GM18519 (cell line): Measurements from ENCODE around the gene SPRED2.

Experiments used
- ATAC-seq: cut with Tn5 transposase; IDR thresholded peaks from one replicate; pipeline ENCODE4 v1.9.1; 2021; ENCODE audit warnings: mild to moderate bottlenecking, moderate library complexity; ENCODE audit not compliant: unreplicated experiment, low FRiP score

The SPRED2 gene

GRCh38 chr2:65416945-65417344 is 15.5 kb downstream of the SPRED2 start:
- ATAC-seq, result no peak

DNA sequence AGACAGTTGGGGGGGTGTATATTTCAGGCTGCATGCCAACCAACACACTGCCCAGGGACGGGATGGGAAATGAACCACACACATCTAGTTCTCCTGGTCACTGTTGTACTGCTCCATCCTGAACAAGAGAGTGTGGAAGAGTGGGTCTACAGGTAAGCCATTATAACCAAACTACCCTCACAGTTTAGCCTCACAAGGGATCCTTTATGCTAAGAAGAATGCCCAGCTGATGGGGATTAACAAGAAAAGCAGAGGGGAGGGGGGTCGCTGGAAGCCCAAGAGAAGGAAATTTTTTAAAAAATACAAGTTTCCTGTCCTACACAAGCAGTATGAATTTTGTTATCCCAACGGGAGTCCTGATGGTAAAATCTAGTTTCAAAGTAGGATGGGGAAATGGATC is 16.1 kb downstream of the SPRED2 start:
- ATAC-seq, result no peak

DNA sequence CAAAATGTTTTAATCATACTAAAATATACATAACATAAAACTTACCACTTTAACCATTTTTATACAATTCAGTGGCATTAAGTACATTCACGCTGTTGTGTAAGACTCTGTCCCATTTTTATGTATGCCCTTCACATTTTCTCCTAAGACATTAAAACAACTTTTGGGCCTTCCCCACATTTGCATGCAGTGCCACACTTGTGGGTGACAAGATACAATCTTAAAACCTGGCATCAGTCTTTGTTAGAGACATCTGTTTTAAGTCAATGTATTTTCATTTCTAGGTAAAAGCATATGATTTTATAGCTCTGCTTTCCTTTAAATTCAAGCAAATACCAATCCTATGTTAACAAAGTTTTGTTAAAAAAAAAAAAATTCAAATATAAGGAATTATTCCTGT is 17.3 kb downstream of the SPRED2 start:
- ATAC-seq, result no peak

- no peak for ATAC-seq
Observed at GRCh38 chr2:65413610-65414009, 18.8 kb downstream of the SPRED2 start.

- ATAC-seq, result no peak
Observed at GRCh38 chr2:65413106-65413505, 19.3 kb downstream of the SPRED2 start.

DNA sequence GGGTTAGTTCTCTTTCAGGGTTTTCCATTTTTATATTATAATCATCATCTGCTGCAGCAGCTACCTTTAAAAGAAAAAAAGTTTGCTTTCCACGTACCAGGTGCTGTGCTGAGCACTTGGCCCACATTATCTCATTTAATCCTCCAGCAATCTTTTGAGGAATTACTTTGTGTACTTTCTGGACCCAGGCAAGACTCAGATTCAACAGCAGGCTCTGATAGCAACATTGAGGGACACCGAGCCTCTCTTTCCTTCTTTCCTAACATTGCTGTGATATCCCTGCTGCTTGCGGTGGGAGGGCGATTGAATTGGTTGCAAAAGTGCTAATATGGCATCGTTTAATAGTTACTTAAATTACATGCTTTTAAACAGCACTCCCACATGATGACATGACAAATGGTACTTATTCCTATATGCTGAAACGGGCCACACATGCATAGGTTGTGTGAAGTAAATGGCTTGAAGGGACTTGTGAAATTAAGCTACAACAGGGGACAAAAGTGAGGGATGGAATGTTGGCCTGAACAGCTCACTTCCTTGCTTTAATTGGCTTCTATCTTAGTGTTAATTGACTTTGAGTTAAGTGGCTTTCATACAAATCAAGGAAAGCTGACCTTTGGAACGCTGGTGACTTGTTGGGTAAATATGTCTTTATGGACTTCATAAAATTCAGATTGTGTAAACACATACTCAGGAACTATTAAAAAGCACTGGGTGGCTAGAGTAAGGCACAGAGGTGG is 21.2 kb downstream of the SPRED2 start:
- ATAC-seq, result no peak

DNA sequence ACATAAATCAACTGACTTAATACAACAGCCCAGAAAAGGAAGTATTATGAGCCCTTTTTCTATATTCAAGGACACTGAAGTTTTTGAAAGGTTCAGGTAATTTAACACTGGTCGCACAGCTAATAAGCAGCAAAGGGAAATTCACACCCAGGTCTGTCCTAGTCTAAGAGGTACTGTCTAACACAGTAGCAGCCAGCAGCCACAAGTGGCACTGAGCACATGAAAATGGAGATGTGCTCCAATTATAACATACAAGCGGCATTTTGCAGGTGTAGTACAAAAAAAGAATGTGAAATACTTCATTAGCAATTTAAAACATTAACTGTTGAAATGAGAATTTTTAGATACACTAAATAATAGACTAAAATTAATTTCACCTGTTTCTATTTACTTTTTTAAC is 23.4 kb downstream of the SPRED2 start:
- no peak for ATAC-seq

GRCh38 chr2:65407240-65407639 is 25.2 kb downstream of the SPRED2 start:
- ATAC-seq, result no peak

DNA sequence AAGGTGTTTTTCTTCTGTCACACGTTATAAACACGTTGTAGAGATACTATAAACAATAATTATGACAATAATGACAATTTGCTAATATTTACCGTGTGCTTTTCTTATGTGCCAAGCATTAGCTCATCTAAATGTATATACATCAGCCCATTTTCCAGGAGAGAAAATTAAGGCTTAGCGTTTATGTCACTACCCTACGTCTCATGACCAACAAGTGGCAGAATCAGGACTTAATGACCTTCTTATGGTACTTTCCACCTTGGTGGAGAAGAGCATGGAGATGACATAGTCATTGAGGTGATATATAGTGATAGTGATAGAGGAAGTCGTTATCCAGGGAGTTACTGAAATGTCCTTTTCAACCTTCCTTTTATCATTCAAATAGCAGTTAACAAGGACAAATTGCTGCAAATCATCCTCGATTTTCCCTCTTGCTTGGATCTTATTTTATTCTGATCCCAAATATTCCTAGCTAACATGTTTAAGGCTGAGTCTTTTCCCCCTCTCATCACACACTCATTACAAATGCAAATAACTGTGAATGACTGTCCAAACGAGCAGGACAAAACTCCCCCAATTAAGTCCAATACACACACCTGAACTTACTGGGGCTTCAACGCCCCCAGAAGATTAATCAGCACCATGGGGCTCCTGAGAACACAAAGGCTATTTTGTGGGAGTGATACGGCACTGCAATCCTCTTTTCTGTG is 27.3 kb downstream of the SPRED2 start:
- ATAC-seq, result no peak

DNA sequence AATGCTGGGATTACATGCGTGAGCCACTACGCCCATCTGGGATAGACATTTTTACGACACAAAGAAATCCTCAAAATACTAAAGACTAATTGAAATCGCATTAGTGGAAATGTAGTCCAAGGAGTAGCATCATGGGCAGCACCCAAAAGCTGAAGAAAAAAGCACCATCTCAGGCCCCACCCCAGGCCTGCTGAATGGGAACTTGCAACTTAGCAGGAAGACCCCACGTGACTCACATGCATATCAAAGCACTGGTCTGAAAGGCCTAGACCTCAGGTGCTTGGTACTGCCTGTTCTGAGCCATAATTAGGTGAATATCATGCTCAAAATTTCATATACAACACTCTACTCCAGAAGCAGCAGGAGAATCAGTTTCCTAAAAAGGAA is 28.9 kb downstream of the SPRED2 start:
- no peak for ATAC-seq

DNA sequence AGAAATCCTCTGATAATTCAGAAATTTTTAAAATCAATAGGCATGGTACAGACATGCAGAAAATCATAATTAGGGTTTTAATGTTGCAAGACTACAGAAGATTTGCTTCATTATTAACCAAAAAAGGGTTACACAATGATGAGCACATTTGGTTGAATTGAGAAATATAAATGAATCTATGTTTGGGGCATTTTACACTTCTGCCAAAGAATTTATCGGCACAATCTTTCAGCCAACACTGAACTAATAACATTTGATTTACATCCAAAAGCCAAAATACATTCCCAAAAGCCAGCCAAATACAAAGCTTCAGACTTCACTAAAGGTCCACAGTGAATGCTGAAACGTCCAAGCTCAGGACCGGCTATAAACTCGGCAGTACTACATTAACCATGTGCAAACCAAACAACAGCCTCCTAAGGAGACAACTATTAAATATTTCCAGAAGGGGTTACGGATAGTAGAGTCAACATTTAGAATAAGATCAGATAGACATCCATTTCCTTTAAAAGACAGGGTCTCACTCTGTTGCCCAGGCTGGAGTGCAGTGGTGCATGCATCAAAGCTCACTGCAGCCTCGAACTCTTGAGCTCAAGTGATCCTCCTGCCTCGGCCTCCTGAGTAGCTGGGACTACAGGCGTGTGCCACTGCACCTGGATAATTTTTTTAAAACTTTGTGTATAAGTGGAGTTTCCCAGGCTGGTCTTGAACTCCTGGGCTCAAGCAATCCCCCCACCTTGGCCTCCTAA is 29.4 kb downstream of the SPRED2 start:
- no peak for ATAC-seq

DNA sequence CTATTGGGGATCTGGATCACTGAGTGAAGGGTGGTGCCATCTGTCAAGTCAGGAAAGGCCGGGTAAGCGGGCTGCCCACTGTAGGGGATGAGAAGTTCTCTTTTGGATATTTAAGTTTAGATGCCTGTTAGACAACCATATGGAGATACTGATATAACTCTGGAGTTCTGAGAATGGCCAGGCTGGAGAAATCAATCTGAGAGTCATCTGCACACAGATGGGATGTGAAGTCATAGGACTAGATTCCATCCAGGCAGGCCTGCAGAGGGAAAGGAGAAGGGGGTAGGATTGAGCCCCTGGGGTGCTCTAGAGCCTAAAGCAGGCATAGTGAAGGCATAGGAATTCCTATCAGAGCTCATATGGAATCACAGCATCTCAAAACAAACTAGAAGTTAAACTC is 30.1 kb downstream of the SPRED2 start:
- no peak for ATAC-seq

DNA sequence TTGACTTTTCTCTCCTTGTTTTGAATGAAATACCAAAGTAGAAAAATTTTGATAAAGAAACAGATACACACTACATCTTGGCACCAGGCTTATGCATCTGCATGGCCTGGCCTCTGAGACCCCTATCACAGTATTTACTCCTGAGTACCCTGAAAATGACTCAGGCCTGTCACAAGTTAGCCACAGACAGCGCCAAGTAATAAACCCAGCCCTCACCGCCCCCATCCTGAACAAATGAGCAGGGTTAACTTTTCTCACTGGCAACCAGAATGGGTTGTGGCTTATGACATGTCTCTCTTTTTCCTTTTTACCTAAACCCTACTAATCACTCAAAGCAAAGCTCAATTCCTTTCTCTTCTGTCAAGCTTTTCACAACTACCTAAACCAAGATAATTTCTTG is 35.3 kb downstream of the SPRED2 start:
- ATAC-seq, result no peak

- ATAC-seq, result no peak
Observed at GRCh38 chr2:65396348-65397026, 35.9 kb downstream of the SPRED2 start.

GRCh38 chr2:65395621-65396347 is 36.6 kb downstream of the SPRED2 start:
- ATAC-seq, result no peak

DNA sequence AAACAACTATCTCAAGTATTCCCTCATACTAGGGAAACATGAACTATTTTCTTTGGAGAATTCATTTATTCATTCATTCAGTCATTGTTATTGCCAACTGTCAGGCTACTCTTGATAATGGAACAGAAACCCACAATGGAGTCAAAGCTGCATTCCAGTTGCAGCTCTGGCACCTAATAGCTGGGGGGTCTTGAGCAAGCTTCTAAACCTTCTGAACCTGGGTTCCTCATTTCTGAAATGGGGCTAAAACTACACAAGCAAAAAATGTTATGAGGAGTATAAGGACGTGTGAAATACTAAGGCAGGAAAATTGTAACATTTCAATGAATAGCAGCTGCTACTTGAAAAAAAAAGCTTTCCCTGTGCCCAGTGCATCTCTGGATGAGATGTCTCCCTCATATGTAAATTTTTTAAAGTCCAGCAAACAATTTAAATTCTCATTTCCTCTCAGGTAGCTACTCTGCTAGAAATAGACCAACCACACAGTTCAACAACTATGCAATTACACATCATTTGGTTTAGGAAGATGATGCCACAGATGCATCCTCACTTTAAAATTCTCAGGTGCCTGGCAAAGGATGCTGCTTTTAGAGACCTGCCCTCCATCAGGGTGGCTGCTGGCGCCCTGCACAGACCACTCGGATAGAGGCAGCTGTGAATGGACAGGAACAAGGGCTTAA is 38.5 kb downstream of the SPRED2 start:
- peak; percentile 36 for ATAC-seq

GRCh38 chr2:65393046-65393445 is 39.4 kb downstream of the SPRED2 start:
- no peak for ATAC-seq

- ATAC-seq, result no peak
Observed at GRCh38 chr2:65392609-65393008, 39.8 kb downstream of the SPRED2 start.

DNA sequence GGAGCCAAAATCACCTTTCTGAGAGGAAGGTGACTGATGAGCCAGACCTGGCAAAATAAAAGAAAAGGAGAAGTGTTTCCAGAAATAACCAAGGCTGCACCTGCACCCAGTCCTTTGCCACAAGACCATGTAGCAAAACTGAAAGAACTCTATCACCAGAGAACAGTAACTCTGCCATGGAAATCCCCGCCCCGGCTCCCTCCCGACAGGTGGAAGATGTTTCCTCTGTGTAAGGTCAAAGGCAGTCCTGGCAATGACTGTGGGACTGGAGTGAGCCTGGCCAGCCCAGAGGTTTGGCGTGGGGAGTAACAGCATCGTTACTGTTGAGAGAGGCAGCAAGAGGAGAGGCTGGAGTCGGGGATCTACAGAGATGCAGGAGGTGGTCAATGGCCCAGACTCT is 42.3 kb downstream of the SPRED2 start:
- ATAC-seq, result peak; percentile 54

- ATAC-seq, result no peak
Observed at GRCh38 chr2:65389476-65389875, 42.9 kb downstream of the SPRED2 start.
